EL (cell line): ENCODE results near the gene INKA2.

Experiments
- DNase-seq: peaks from one replicate; pipeline ENCODE4 v3.0.0-alpha.2; 2016

The INKA2 gene

GRCh38 chr1:111731956-111732355 is 7.2 kb downstream of the INKA2 start:
- DNase-seq, result no peak

DNA sequence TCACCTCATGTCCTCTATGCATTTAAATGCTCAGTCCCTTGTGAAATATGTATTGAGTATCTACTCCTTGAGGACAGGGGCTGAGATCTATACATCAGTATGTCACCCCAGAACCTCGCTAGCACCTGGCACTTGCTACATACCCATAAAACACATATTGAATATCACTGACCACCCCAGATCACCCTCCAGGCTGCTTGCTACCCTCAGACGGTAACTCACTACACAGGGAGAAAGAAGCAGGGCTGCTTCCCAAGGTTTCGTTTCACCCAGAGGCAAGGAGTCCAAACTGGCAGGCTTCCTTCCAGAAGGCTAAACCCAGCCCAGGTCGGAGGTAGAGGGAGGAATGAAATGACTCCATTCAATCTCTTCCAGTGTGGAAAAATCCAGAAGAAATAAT is 8.5 kb downstream of the INKA2 start:
- DNase-seq, result no peak

DNA sequence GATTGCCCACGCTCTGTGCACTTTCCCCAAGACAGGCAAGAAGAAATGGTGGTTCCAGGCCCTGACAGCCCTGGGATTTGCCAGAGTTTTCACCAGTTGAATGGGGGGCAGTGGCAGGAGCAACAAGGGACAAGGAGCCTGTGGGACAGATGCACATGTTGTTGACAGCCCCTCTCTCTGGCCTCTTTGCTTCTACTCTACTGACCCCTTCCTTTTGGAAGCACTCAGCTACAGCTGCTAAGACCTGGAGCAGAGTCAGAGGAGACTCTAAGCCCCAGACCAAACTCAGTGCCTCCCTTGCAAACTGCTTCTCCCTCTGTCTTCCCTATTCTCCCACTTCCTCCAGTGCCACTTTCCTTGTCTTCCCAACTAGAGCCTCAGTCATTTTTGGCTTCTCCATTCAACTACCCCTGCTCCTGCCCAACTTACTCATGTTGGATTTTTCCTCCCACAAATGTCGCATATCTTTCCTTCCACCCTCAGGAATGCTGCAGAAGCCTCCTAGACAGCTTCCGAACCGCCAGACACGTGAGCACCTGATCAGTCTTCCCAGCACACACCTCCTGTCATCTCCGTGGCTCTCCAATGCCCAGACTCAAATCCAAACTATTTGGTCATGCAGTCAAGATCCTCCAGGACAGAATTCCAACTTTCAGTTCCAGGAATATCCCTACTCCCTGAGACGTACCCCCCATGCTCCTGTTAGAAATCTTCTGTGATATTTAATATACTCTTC is 9.1 kb downstream of the INKA2 start:
- DNase-seq, result no peak

DNA sequence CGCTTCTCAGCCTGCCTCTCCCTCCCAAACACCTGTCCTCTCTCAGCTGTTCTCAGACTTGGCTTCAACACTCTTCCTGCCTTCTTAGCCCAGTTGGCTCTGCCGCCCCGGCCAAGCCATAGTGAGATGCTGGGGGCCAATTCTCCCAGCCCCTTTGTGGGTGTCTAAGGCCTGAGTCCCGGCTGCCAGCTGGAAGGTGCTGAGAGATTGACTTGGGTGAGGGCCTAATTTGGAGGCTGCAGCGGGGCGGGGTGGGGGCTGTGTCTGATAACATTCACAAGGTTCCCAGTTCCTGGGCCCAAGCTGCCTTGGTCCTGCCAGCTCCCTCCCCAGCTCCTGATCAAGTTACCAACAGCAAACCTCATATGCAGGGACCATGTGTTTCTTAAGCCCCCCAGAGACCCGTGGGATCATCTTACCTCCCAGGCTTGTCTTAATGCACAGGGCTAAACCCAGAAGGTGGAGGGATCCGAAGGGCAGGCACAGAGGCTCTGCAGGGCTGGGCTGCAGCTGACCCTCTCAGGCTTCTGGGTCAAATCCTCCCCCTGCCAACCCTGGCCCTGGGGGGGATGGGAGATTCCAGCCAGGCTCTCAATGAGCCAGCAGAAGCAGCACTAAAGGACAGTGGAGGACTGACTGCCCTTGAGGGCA is 9.8 kb downstream of the INKA2 start:
- DNase-seq, result no peak

GRCh38 chr1:111727056-111727455 is 12.1 kb downstream of the INKA2 start:
- no peak for DNase-seq

- no peak for DNase-seq
Measured at GRCh38 chr1:111725192-111725591, 14.0 kb downstream of the INKA2 start.

DNA sequence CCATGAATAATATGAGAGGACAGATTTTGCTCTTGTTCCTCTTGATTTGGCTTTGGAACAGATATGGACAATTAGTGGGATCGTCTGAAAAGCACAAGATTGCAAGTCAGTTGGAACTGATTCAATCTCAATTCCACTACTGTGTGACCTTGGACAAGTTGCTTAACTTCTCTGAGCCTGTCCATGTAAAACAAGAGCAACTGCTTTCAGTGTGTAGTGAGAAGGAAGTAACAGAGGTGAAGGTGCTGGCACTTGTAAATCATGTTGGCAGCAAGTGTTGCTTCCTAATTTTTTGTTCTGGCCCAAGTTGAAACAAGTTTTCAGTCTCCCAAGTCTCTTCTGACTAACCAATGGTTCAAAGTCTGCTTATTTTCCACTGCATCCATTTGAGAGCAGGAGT is 15.3 kb downstream of the INKA2 start:
- DNase-seq, result no peak

DNA sequence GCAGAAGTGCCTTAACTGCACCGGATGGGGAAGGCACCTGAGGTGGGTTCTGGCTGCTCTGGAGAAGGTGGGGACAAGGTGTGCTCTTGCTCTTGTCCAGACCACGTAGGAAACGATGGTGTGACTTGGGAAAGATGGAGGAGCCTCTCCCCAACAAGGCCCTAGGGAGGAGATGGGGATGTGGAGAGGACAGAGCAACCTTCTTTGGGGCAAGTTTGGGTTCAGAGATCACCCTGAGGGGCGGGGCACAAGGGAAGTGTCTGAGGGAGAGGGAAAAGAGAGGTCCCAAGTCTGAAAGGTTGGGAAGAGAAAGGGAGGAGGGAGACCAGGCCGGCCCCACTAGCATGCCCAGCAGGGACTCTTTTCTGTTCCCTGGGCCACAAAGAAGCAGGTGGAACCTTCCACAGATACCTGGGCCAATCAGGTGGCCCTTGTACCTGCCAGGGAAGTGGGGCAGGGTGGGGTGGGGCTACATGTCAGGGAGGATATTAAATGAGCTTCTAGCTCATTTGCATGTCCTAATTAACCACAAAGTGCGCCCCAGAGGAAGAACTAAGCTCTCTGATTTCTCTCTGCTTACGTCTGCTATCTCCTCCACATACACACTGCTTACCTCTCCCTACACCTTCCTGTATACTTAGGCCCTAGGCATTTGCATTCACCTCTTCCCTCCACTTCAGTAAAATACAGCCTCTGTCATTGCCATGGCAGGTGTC is 15.9 kb downstream of the INKA2 start:
- no peak for DNase-seq

DNA sequence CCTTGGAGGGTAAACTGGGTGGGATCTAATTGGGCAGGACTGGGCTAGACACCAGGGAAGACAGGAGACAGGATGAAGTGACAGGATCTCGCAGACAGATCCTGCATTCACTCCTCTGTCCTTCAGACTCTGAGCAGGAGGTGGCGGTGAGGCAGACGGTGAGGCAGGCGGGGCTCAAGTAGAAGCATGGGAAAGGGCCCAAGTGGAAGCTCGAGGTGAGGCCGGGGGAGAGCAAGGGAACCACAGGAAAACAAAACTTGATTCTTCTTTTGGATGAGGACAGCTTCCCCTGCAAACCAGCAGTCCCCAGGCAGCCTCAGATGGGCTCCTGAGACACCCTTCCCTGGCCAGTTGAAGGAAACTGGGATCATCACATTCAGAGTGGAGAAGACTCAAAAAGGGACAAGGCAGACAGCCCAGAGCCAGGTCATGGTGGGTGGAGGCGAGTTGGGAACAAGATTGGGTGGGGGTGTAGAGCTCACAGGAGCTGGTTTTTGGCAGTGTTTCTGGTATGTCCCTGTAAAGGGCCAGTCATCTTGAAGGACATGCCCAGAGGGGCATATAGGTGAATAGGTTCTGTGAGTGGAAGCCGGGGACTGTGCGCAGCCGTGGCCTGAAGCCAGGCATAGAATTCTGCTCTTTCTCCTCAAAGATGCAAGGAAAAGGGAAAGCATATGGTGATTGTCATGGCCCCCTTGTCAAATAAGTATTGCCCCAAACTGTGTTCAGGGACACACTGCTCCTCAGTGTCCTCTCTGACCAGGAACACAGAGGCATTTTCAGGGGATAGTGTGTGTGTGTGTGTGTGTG is 18.0 kb downstream of the INKA2 start:
- no peak for DNase-seq

GRCh38 chr1:111720274-111720976 is 18.8 kb downstream of the INKA2 start:
- no peak for DNase-seq

DNA sequence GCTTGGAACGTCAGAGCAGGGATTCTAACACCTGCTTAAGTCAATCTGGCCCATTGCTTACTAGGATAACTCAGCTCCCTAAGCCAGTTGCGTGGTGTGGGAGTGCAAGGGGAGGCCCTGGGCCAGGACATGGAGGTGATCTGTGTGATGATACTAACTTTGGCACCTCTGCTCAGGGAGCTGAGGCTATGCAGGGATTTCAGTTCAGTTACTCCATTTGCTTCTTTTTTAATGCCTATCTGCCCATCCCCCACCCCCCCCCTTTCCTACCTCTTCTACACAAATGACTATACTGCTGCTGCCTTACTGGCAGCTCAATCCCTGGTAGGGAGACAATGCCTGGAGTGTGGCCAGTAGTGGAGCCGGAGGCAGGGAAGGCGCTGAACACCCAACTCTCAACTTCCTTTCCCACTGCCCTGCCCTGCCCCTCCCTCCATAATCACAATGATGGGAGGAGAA is 19.5 kb downstream of the INKA2 start:
- no peak for DNase-seq

DNA sequence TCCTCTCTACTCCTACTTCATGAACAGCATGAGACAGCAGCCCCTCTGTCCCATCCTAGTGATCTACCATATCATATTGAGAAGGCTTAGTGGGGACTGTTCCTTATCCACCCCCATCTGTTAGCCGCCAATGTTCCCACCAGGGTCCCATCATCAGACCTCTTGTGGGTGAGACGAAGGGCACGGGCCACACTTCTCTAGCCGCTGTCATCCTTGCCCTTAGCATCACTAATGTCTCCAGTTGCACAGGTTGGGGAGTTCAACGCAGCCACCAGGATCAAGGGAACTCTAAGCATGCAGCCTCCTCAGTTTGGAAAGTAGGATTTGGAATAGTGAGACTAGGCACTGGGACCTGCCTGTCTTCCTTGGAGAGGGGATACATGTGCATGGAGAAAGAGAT is 20.1 kb downstream of the INKA2 start:
- DNase-seq, result no peak

DNA sequence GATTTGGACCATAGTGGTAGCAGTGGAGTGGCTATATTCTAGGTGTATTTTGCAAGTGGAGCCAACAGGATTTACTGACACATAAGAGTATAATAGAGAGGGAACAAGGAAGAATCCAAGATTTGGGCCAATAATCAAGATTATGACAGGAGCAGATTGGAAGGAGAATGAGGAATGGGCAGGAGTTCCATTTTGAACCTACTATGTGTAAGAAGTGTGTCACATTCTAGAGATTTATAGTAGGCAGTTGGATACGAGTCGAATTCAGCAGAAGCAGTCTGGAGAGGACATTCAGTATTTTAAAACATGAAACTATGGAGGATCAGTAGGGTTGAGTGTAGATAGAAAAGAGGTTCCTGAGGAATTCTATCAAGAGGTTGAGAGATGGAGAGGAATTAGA is 21.7 kb downstream of the INKA2 start:
- no peak for DNase-seq

DNA sequence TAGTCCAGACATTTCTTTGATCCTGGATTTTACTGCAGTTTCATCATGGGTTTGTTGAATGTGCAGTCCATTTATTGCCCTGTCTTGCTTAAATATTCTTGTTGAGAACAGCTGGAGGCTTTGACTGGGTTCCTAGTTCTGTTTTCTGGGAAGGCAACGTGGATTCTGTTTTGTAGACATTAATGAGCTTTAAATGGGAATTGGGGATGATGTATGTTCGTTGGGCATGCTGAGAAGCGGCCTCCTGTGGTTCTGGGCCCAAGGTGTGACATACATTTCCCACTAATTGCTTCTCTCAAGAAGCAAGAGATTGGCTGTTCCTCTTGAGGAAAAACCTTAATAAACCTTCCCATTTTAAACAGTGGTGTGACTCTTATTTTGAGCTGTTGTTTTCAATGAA is 22.9 kb downstream of the INKA2 start:
- no peak for DNase-seq

- no peak for DNase-seq
Measured at GRCh38 chr1:111709986-111710385, 29.2 kb downstream of the INKA2 start.

- peak; percentile 62 for DNase-seq
Measured at GRCh38 chr1:111707906-111708305, 31.3 kb downstream of the INKA2 start.

DNA sequence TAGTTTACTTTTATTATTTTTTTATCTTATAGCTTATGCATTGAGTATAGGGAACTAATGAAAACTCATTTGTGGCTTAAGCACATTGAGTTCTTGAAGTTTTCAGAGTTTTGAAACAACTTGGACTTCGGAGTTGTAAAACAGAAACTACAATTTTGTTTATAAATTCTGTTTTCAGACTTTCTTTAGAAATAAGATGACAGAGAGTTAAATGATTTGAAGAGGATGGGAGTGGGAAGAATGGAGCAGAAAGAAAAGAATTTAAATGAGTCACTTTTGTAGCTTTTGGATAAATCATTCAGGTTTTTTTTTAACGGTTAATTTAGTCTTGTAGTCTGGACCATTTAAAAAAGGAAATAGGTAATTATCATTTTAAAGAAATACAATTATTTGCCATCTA is 32.3 kb downstream of the INKA2 start:
- DNase-seq, result peak; percentile 25

GRCh38 chr1:111705841-111706240 is 33.4 kb downstream of the INKA2 start:
- no peak for DNase-seq

DNA sequence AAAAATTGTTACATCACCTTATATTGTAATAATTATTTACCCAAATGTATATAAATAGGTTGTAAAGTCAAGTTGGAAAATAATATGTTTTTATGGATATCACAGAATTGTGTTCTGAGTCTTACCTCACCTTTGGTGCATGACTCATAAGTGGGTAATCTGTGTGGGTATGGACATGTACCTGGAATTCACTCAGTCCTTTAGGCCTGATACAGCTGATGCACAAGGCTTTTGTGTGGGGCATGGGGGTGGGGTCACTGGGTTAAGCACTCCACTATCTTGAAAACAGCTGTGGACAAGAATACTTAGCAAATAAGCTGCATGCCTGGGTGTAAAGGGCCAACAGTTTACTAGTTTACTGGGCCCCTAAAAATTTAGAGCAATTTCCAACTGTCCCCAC is 34.4 kb downstream of the INKA2 start:
- DNase-seq, result no peak

- DNase-seq, result no peak
Measured at GRCh38 chr1:111704240-111704639, 35.0 kb downstream of the INKA2 start.

DNA sequence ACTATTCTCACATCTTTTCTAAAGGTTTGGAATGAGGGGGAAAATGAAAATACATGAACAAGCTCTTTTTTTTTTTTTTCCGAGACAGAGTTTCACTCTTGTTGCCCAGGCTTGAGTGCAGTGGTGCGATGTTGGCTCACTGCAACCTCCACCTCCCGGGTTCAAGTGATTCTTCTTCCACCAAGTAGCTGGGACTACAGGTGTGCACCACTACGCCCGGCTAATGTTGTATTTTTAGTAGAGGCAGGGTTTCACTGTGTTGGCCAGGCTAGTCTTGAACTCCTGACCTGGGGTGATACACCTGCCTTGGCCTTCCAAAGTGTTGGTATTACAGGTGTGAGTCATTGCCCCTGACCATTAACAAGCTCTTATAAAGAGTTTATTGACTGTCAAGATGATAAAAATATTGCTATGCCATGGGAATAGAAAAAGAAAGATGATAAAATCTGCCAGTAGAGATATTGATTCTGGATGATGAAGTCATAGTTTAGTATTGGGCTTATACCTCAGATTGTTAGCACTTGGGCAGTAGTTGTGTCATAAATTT is 36.6 kb downstream of the INKA2 start:
- no peak for DNase-seq

DNA sequence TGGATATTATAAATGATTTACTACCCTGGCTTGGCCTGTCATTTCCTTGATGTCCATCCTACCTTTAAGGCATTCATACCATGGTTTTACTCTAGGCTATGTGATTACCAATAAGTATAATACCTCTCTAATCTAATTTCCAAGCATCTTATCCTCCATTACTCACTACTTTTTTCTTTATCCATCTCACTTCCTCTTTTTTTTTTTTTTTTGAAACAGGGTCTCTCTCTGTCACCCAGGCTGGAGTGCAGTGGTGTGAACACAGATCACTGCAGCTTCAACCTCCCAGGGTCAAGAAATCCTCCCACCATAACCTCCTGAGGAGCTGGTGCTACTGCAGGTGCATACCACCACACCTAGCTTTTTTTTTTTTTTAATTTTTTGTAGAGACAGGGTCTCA is 39.9 kb downstream of the INKA2 start:
- DNase-seq, result no peak
